SK-N-SH (cell line): ENCODE measurements around the gene SBF2. TPM values are rescaled to one million over a fixed set of nuclear protein-coding genes. Genes with fewer than 3 reads are reported as not detected.

Source experiments
- CTCF ChIA-PET: fragments of 300-600, 350-600 bp; formaldehyde crosslinking; extraction: SDS; loops from one replicate; lab custom pipeline; 2021; lab: Yijun Ruan, JAX
- POLR2A ChIA-PET: fragments of 350-600 bp; sonication (Branson Sonifier 250); formaldehyde crosslinking; extraction: SDS; loops from one replicate; lab custom pipeline; 2020; ENCODE audit warnings: antibody characterized with exemption, inconsistent platforms; lab: Yijun Ruan, JAX
- DNase-seq: peaks from one replicate; pipeline ENCODE4 v3.0.0; 2012
- H2AFZ ChIP-seq: fragments of 200-600 bp; sonication (generic); 2 replicates; pipeline ENCODE4 v1.8.1; 2016; ENCODE audit warnings: antibody characterized with exemption, mild to moderate bottlenecking, low read depth
- H3F3A ChIP-seq: fragments of 200-600 bp; sonication (generic); replicated peaks from 2 replicates; pipeline ENCODE3; 2016; ENCODE audit warnings: antibody characterized with exemption, mild to moderate bottlenecking; ENCODE audit not compliant: insufficient read depth
- H3K27ac ChIP-seq, 2 experiments: fragments of 200-500 bp in 1 of 2; fragments of 200-600 bp in 1 of 2; sonication (Bioruptor generic) in 1 of 2; sonication (generic), shearing (Covaris generic) in 1 of 2; 2 replicates each; pipeline versions ENCODE4 v1.5.1 to v1.6.1; 2014 to 2016; ENCODE audit warnings: low read depth in 2 of 2, inconsistent platforms in 1 of 2, low read length in 1 of 2, mild to moderate bottlenecking in 1 of 2, mixed read lengths in 1 of 2
- H3K27me3 ChIP-seq: fragments of 200-600 bp; sonication (generic), shearing (Covaris generic); 2 replicates; pipeline ENCODE4 v1.6.1; 2016; ENCODE audit warnings: mixed run types; ENCODE audit not compliant: insufficient read depth
- H3K36me3 ChIP-seq, 2 experiments: fragments of 200-500 bp in 1 of 2; fragments of 200-600 bp in 1 of 2; sonication (Bioruptor generic) in 1 of 2; sonication (generic) in 1 of 2; replicated peaks in 1 of 2; 2 replicates each; pipeline versions ENCODE3 to v1.5.1; 2014 to 2016; ENCODE audit warnings: low read length in 1 of 2, mild to moderate bottlenecking in 1 of 2; ENCODE audit not compliant: insufficient read depth in 2 of 2, control insufficient read depth in 1 of 2
- H3K4me1 ChIP-seq, 2 experiments: fragments of 200-500 bp in 1 of 2; fragments of 200-600 bp in 1 of 2; sonication (Bioruptor generic) in 1 of 2; sonication (generic), shearing (Covaris generic) in 1 of 2; 2 replicates each; pipeline versions ENCODE4 v1.5.1 to v1.6.1; 2014 to 2016; ENCODE audit warnings: low read depth in 1 of 2, low read length in 1 of 2, mixed run types in 1 of 2; ENCODE audit not compliant: insufficient read depth in 2 of 2, control insufficient read depth in 1 of 2
- H3K4me2 ChIP-seq: fragments of 200-600 bp; sonication (generic), shearing (Covaris generic); 2 replicates; pipeline ENCODE4 v1.6.1; 2017; ENCODE audit warnings: mixed run types
- H3K4me3 ChIP-seq, 2 experiments: fragments of 200-500 bp in 1 of 2; fragments of 200-600 bp in 1 of 2; sonication (Bioruptor generic) in 1 of 2; sonication (generic), shearing (Covaris generic) in 1 of 2; 2 replicates each; pipeline versions ENCODE4 v1.5.1 to v1.8.1; 2014 to 2016; ENCODE audit warnings: low read depth in 2 of 2, inconsistent platforms in 1 of 2, low read length in 1 of 2, mild to moderate bottlenecking in 1 of 2, mixed read lengths in 1 of 2, moderate library complexity in 1 of 2
- H3K79me2 ChIP-seq: fragments of 200-600 bp; sonication (generic); 2 replicates; pipeline ENCODE4 v1.8.1; 2017; ENCODE audit warnings: mild to moderate bottlenecking; ENCODE audit not compliant: insufficient read depth
- H3K9ac ChIP-seq: fragments of 200-600 bp; sonication (generic); 2 replicates; pipeline ENCODE4 v1.6.1; 2017; ENCODE audit warnings: mixed run types
- H3K9me2 ChIP-seq: fragments of 200-600 bp; sonication (generic); 2 replicates; pipeline ENCODE4 v1.6.1; 2017; ENCODE audit warnings: mixed run types
- H3K9me3 ChIP-seq: fragments of 200-600 bp; sonication (generic); 2 replicates; pipeline ENCODE4 v1.6.1; 2017; ENCODE audit warnings: mixed run types, mild to moderate bottlenecking, moderate library complexity
- H4K20me1 ChIP-seq: fragments of 200-600 bp; sonication (generic); 2 replicates; pipeline ENCODE4 v1.6.1; 2017; ENCODE audit warnings: mild to moderate bottlenecking, mixed run types; ENCODE audit not compliant: insufficient read depth
- ELF1 ChIP-seq: IDR thresholded peaks from 2 replicates; pipeline ENCODE4 v1.4.0; 2012
- EZH2phosphoT487 ChIP-seq: fragments of 200-600 bp; sonication (generic); IDR thresholded peaks from 2 replicates; pipeline ENCODE4 v1.6.1; 2017; ENCODE audit warnings: low read depth, mixed run types, mild to moderate bottlenecking, antibody characterized with exemption, moderate library complexity, borderline replicate concordance
- FOSL2 ChIP-seq: IDR thresholded peaks from 2 replicates; pipeline ENCODE4 v1.4.0; 2012; ENCODE audit warnings: low read depth, mild to moderate bottlenecking, moderate library complexity, borderline replicate concordance
- FOXM1 ChIP-seq: IDR thresholded peaks from 2 replicates; pipeline ENCODE4 v1.4.0; 2012; ENCODE audit warnings: low read depth, mild to moderate bottlenecking
- GABPA ChIP-seq: IDR thresholded peaks from 2 replicates; pipeline ENCODE4 v1.4.0; 2012; ENCODE audit warnings: low read depth, mild to moderate bottlenecking
- GATA2 ChIP-seq: sonication (generic); formaldehyde crosslinking; IDR thresholded peaks from 2 replicates; pipeline ENCODE4 v1.5.0; 2020; ENCODE audit warnings: mild to moderate bottlenecking, missing genetic modification reagents
- JUND ChIP-seq: IDR thresholded peaks from 2 replicates; pipeline ENCODE4 v1.4.0; 2012
- MEF2A ChIP-seq: IDR thresholded peaks from 2 replicates; pipeline ENCODE4 v1.4.0; 2012; ENCODE audit warnings: low read depth, borderline replicate concordance
- NFIC ChIP-seq: IDR thresholded peaks from 2 replicates; pipeline ENCODE4 v1.4.0; 2012; ENCODE audit warnings: borderline replicate concordance
- NRF1 ChIP-seq: IDR thresholded peaks from 2 replicates; pipeline ENCODE4 v1.6.1; 2012; ENCODE audit warnings: low read depth, mild to moderate bottlenecking, low read length
- POLR2AphosphoS5 ChIP-seq: IDR thresholded peaks from 2 replicates; pipeline ENCODE4 v1.6.1; 2012; ENCODE audit warnings: low read depth, low read length
- RAD21 ChIP-seq: IDR thresholded peaks from 2 replicates; pipeline ENCODE4 v1.6.1; 2012; ENCODE audit warnings: mild to moderate bottlenecking, low read length
- RCOR1 ChIP-seq: fragments of 150-350 bp; IDR thresholded peaks from 2 replicates; pipeline ENCODE4 v1.6.1; 2017; ENCODE audit warnings: antibody characterized with exemption, low read length
- RFX5 ChIP-seq: IDR thresholded peaks from 2 replicates; pipeline ENCODE4 v1.6.1; 2012; ENCODE audit warnings: mild to moderate bottlenecking, improper control_type of control experiment, low read length
- RXRA ChIP-seq: IDR thresholded peaks from 2 replicates; pipeline ENCODE4 v1.4.0; 2012; ENCODE audit warnings: low read depth, mild to moderate bottlenecking, borderline replicate concordance
- SIN3A ChIP-seq: IDR thresholded peaks from 2 replicates; pipeline ENCODE4 v1.6.1; 2012; ENCODE audit warnings: low read depth, mild to moderate bottlenecking, low read length, moderate library complexity, borderline replicate concordance
- SMC3 ChIP-seq: IDR thresholded peaks from 2 replicates; pipeline ENCODE4 v1.6.1; 2012; ENCODE audit warnings: low read depth, low read length, improper control_type of control experiment
- TEAD4 ChIP-seq: IDR thresholded peaks from 2 replicates; pipeline ENCODE4 v1.4.0; 2012; ENCODE audit warnings: mild to moderate bottlenecking, borderline replicate concordance; ENCODE audit not compliant: insufficient read depth
- USF2 ChIP-seq: fragments of 150-350 bp; IDR thresholded peaks from 2 replicates; pipeline ENCODE4 v1.6.1; 2017; ENCODE audit warnings: antibody characterized with exemption, low read length, low read depth, borderline replicate concordance
- WGBS: methylation state at CpG from one replicate; pipeline ENCODE4 v1.1.6; 2017; ENCODE audit warnings: low lambda C conversion rate; 5-methylcytosine and 5-hydroxymethylcytosine counted together
- polyA plus RNA-seq, 3 experiments: library from polyadenylated mRNA; depleted of rRNA; stranded (reverse); fragments of >200 nt; gene quantifications; 2 replicates each; pipeline ENCODE4 v1.2.3, GENCODE V29; 2012
- TF ChIP-seq, protein P1 (sequence below): IDR thresholded peaks from 2 replicates; pipeline ENCODE4 v1.6.1; 2012; ENCODE audit warnings: mild to moderate bottlenecking, low read depth, low read length, moderate library complexity
- TF ChIP-seq, protein P2 (sequence below): fragments of 200-600 bp; sonication (generic); IDR thresholded peaks from 2 replicates; pipeline ENCODE4 v1.6.1; 2017; ENCODE audit warnings: antibody characterized with exemption, mild to moderate bottlenecking, moderate library complexity
- TF ChIP-seq, protein P3 (sequence below): IDR thresholded peaks from 2 replicates; pipeline ENCODE4 v1.4.0; 2012; ENCODE audit warnings: low read depth
- TF ChIP-seq, protein P4 (sequence below): IDR thresholded peaks from 2 replicates; pipeline ENCODE4 v1.4.0; 2012; ENCODE audit warnings: low read depth, borderline replicate concordance
- TF ChIP-seq, protein P5 (sequence below): IDR thresholded peaks from 2 replicates; pipeline ENCODE4 v1.4.0; 2012; ENCODE audit warnings: low read depth, borderline replicate concordance

The SBF2 gene
- polyA plus RNA-seq, 1 of the 3 experiments (the other 2 are of a cell fraction): 23.0 TPM

- Histone ChIP-seq H3K79me2 (no peaks in the 10 kb centered on the region), H3K9ac (peak overlapping the region; percentile 39; the same call in 1 of the 2 replicates), H3K27ac (peak overlapping the region; percentile 43 to 97), H3K4me2 (peak overlapping the region; percentile 55), H3K9me2 (no peaks in the 10 kb centered on the region), H3K36me3 (no peaks in the 10 kb centered on the region), H3K4me3 (no peak overlapping the region), H3K27me3 (no peaks in the 10 kb centered on the region), H3F3A (peaks cover 49% of the 10 kb centered on the region), H3K4me1 (peaks cover 17 to 51% of the 10 kb centered on the region in 2 experiments), H4K20me1 (no peaks in the 10 kb centered on the region), H2AFZ (peak overlapping the region; percentile 4; the same call in 1 of the 2 replicates), H3K9me3 (no peaks in the 10 kb centered on the region)
- ChIA-PET POLR2A (no interaction called here), CTCF (interaction anchor here (1.4 to 2.6 kb wide), 6 partner anchors 14 to 567 kb away, joined by 4 to 11 read pairs (median 8); no protein-coding TSS in a partner anchor)
- 25% methylated on average over 6 of the region's 6 CpGs for WGBS
- DNase-seq: no peak
- TF ChIP-seq, protein P1, sequence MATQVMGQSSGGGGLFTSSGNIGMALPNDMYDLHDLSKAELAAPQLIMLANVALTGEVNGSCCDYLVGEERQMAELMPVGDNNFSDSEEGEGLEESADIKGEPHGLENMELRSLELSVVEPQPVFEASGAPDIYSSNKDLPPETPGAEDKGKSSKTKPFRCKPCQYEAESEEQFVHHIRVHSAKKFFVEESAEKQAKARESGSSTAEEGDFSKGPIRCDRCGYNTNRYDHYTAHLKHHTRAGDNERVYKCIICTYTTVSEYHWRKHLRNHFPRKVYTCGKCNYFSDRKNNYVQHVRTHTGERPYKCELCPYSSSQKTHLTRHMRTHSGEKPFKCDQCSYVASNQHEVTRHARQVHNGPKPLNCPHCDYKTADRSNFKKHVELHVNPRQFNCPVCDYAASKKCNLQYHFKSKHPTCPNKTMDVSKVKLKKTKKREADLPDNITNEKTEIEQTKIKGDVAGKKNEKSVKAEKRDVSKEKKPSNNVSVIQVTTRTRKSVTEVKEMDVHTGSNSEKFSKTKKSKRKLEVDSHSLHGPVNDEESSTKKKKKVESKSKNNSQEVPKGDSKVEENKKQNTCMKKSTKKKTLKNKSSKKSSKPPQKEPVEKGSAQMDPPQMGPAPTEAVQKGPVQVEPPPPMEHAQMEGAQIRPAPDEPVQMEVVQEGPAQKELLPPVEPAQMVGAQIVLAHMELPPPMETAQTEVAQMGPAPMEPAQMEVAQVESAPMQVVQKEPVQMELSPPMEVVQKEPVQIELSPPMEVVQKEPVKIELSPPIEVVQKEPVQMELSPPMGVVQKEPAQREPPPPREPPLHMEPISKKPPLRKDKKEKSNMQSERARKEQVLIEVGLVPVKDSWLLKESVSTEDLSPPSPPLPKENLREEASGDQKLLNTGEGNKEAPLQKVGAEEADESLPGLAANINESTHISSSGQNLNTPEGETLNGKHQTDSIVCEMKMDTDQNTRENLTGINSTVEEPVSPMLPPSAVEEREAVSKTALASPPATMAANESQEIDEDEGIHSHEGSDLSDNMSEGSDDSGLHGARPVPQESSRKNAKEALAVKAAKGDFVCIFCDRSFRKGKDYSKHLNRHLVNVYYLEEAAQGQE: no peak
- TF ChIP-seq EZH2phosphoT487 (no peak), POLR2AphosphoS5 (peak; percentile 29; the same call in 1 of the 2 replicates), RXRA (peak; percentile 63; the same call in 1 of the 2 replicates), FOSL2 (peak; percentile 64), GABPA (no peak), RCOR1 (no peak), FOXM1 (0 out of 2 replicates have a peak, but pooled peaks have one; percentile 34), RAD21 (no peak), ELF1 (no peak), JUND (peak; percentile 62), NFIC (peak; percentile 31; the same call in 1 of the 2 replicates), SMC3 (no peak), SIN3A (no peak), MEF2A (peak; percentile 68), GATA2 (CRISPR knock-in tag) (no peak), RFX5 (no peak), NRF1 (no peak), TEAD4 (peak; percentile 59; the same call in 1 of the 2 replicates), USF2 (no peak)
- TF ChIP-seq, protein P2, sequence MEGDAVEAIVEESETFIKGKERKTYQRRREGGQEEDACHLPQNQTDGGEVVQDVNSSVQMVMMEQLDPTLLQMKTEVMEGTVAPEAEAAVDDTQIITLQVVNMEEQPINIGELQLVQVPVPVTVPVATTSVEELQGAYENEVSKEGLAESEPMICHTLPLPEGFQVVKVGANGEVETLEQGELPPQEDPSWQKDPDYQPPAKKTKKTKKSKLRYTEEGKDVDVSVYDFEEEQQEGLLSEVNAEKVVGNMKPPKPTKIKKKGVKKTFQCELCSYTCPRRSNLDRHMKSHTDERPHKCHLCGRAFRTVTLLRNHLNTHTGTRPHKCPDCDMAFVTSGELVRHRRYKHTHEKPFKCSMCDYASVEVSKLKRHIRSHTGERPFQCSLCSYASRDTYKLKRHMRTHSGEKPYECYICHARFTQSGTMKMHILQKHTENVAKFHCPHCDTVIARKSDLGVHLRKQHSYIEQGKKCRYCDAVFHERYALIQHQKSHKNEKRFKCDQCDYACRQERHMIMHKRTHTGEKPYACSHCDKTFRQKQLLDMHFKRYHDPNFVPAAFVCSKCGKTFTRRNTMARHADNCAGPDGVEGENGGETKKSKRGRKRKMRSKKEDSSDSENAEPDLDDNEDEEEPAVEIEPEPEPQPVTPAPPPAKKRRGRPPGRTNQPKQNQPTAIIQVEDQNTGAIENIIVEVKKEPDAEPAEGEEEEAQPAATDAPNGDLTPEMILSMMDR: no peak
- TF ChIP-seq, protein P3, sequence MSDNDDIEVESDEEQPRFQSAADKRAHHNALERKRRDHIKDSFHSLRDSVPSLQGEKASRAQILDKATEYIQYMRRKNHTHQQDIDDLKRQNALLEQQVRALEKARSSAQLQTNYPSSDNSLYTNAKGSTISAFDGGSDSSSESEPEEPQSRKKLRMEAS: peak; percentile 67; the same call in 1 of the 2 replicates
- TF ChIP-seq, protein P4, sequence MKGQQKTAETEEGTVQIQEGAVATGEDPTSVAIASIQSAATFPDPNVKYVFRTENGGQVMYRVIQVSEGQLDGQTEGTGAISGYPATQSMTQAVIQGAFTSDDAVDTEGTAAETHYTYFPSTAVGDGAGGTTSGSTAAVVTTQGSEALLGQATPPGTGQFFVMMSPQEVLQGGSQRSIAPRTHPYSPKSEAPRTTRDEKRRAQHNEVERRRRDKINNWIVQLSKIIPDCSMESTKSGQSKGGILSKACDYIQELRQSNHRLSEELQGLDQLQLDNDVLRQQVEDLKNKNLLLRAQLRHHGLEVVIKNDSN: no peak
- TF ChIP-seq, protein P5, sequence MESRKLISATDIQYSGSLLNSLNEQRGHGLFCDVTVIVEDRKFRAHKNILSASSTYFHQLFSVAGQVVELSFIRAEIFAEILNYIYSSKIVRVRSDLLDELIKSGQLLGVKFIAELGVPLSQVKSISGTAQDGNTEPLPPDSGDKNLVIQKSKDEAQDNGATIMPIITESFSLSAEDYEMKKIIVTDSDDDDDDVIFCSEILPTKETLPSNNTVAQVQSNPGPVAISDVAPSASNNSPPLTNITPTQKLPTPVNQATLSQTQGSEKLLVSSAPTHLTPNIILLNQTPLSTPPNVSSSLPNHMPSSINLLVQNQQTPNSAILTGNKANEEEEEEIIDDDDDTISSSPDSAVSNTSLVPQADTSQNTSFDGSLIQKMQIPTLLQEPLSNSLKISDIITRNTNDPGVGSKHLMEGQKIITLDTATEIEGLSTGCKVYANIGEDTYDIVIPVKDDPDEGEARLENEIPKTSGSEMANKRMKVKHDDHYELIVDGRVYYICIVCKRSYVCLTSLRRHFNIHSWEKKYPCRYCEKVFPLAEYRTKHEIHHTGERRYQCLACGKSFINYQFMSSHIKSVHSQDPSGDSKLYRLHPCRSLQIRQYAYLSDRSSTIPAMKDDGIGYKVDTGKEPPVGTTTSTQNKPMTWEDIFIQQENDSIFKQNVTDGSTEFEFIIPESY: no peak
Measured at GRCh38 chr11:10325277-10326011, 31.4 kb upstream of the SBF2 start.
